AG09319 (cell line): ENCODE data around the gene PPFIA3.

Experiments used
- DNase-seq: peaks from one replicate; pipeline ENCODE4 v3.0.0-alpha.2; 2010; ENCODE audit warnings: low read depth; ENCODE audit errors: extremely low read depth
- TF ChIP-seq, protein P1 (sequence below): IDR thresholded peaks from 2 replicates; pipeline ENCODE4 v1.5.1; 2011; ENCODE audit warnings: low read depth, mild to moderate bottlenecking, inconsistent platforms, low read length, moderate library complexity

Gene PPFIA3

GRCh38 chr19:49182848-49183375 is 63.6 kb downstream of the PPFIA3 start:
- TF ChIP-seq, protein P1, sequence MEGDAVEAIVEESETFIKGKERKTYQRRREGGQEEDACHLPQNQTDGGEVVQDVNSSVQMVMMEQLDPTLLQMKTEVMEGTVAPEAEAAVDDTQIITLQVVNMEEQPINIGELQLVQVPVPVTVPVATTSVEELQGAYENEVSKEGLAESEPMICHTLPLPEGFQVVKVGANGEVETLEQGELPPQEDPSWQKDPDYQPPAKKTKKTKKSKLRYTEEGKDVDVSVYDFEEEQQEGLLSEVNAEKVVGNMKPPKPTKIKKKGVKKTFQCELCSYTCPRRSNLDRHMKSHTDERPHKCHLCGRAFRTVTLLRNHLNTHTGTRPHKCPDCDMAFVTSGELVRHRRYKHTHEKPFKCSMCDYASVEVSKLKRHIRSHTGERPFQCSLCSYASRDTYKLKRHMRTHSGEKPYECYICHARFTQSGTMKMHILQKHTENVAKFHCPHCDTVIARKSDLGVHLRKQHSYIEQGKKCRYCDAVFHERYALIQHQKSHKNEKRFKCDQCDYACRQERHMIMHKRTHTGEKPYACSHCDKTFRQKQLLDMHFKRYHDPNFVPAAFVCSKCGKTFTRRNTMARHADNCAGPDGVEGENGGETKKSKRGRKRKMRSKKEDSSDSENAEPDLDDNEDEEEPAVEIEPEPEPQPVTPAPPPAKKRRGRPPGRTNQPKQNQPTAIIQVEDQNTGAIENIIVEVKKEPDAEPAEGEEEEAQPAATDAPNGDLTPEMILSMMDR, result no peak
- no peak for DNase-seq

DNA sequence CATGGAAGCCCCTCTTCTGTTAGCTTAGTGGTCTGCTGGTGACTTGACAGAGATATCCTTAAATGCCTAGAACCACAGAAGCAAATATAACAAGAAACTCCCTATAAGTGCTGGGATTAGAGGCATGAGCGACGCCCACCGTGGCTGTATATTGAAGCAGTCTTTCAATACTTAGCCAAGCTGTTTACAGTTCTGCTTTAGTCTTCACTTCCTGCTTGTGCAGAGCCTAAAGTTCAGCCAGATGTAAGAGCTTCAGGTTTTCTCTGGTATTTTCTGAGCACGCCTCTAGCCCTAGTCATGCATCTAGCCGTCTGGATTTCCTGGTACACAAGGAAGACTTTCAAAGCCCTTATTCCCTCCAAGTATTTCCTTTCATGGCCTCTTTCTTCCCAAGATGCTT is 66.8 kb downstream of the PPFIA3 start:
- TF ChIP-seq, protein P1, result no peak
- no peak for DNase-seq

DNA sequence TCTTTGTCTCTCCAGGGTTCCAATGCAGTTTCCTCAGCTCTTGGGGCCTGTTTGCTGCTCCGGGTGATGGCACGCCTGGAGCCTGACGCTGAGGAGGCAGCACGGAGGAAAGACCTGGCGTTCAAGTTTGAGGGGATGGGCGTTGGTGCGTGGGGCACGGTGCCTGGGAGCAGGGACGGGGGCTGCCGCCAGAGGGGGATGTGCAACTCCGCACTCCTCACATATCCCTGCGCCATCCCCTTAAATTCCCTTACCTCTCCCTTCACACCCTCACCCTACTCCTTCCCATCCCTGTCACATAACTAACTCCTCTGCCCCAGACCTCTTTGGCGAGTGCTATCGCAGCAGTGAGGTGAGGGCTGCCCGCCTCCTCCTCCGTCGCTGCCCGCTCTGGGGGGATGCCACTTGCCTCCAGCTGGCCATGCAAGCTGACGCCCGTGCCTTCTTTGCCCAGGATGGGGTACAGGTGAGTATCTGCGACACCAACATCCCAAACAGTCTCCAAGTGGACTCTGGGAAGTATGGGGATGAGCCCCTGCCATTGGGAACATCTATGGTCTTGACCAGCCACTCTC is 69.4 kb downstream of the PPFIA3 start:
- DNase-seq, result no peak
- TF ChIP-seq, protein P1, result no peak

DNA sequence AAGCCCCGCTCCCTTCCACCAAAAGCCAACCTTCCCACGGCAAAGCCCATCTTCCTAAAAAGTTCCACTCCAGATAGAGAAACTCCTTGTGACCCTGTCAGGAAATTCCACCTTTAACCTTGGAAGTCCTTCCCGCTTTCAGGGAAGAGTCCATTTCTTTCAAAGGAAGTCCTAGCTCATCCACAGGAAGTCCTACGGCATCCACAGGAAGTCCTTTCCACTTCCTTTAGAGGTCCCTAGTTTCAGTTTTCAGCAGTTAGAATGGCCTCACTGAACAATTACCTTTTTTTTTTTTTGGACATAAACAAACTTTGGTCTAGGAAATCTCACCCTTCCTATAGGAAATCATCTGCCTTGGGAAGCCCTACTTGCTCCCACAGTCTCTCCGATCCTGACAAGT is 69.9 kb downstream of the PPFIA3 start:
- TF ChIP-seq, protein P1, result no peak
- no peak for DNase-seq

- no peak for DNase-seq
- TF ChIP-seq, protein P1, result no peak
Measured at GRCh38 chr19:49190781-49191180, 71.4 kb downstream of the PPFIA3 start.

- TF ChIP-seq, protein P1, result no peak
- no peak for DNase-seq
Measured at GRCh38 chr19:49193822-49194394, 74.6 kb downstream of the PPFIA3 start.

GRCh38 chr19:49194408-49194807 is 75.1 kb downstream of the PPFIA3 start:
- DNase-seq, result no peak
- TF ChIP-seq, protein P1, result no peak
